ENCODE measurements around the gene MINDY4. TPM values are rescaled to one million over a fixed set of nuclear protein-coding genes. Genes with fewer than 3 reads are reported as not detected.
"Not testable (repeated sequence)": the region's sequence is repeated elsewhere in the genome, so short reads cannot be mapped to it uniquely, and the experiment has no call there.

The MINDY4 gene
- total and polyA plus RNA-seq, 2 donors = 1.5 to 1.7 TPM

DNA sequence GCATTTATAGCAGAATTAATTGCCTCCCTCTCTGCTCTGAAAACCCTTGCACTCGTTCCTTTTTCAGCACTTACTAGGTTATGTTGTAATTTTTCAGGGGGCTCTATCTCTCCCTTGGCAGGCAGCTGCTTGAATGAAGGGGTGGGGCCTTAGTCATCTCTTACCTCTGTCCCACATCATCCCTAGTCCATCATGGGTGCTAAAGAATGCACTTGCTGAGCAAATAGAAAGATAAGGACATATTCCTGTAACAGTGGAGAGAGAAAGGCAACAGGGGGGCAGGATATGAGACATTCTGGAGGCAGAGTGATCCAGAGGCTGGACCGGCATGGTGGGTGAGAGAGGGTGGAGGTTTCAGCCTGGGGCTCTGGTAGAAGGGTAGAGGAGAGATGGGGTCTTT is 60.0 kb downstream of the MINDY4 start:
- no peak overlapping the region for H3K27ac ChIP-seq (ENCODE audit: low read depth in 1 of 2, low read length in 1 of 2)
- DNase-seq (ENCODE audit: low read depth in 6 of 9, low spot score in 9 of 9) = no peak
- no peaks in the 10 kb centered on the region for H3K27me3 ChIP-seq (ENCODE audit: control insufficient read depth in 2 of 2, insufficient read depth in 1 of 2, low read length in 1 of 2)
- no peak overlapping the region for H3K4me3 ChIP-seq (ENCODE audit: low read length in 2 of 2)
- H3K4me1 ChIP-seq (ENCODE audit: control insufficient read depth in 2 of 2, insufficient read depth in 2 of 2, low read length in 2 of 2) = peaks cover 4 to 17% of the 10 kb centered on the region in 2 donors
- H3K9me3 ChIP-seq (ENCODE audit: control insufficient read depth in 2 of 2, insufficient read depth in 1 of 2, low read length in 1 of 2) = peaks cover 0 to 12% of the 10 kb centered on the region in 2 donors
- 98% methylated on average over 2 of the region's 2 CpGs for WGBS
- H3K36me3 ChIP-seq (ENCODE audit: control insufficient read depth in 2 of 2, insufficient read depth in 2 of 2, low read length in 1 of 2) = no peaks in the 10 kb centered on the region

DNA sequence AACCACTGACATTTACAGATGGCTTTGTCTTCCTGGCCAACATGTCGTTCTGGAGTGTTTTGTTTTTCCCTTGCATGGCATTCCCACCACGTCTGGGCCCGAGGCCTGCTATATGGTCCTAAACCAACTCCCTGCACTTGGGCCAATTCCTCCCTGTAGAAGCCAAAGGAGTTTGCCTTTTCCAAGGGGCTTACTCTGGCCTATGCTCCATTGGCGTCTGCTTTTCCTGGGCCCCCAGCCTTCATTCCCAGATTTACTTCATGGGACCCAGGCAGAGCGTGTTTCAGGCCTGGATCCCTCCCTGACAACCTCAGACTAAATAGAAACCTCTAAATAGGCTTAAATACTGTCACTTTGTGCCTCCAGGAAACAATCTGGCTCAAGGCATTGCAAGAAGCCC is 60.7 kb downstream of the MINDY4 start:
- Histone ChIP-seq H3K27ac (ENCODE audit: low read depth in 1 of 2, low read length in 1 of 2) (no peak overlapping the region), H3K4me1 (ENCODE audit: control insufficient read depth in 2 of 2, insufficient read depth in 2 of 2, low read length in 2 of 2) (peaks cover 4 to 17% of the 10 kb centered on the region in 2 donors), H3K9me3 (ENCODE audit: control insufficient read depth in 2 of 2, insufficient read depth in 1 of 2, low read length in 1 of 2) (peaks cover 0 to 12% of the 10 kb centered on the region in 2 donors), H3K4me3 (ENCODE audit: low read length in 2 of 2) (no peak overlapping the region), H3K27me3 (ENCODE audit: control insufficient read depth in 2 of 2, insufficient read depth in 1 of 2, low read length in 1 of 2) (no peaks in the 10 kb centered on the region), H3K36me3 (ENCODE audit: control insufficient read depth in 2 of 2, insufficient read depth in 2 of 2, low read length in 1 of 2) (no peaks in the 10 kb centered on the region)
- DNase-seq (ENCODE audit: low read depth in 6 of 9, low spot score in 9 of 9) = no peak
- WGBS = 94% methylated on average over 5 of the region's 5 CpGs

DNA sequence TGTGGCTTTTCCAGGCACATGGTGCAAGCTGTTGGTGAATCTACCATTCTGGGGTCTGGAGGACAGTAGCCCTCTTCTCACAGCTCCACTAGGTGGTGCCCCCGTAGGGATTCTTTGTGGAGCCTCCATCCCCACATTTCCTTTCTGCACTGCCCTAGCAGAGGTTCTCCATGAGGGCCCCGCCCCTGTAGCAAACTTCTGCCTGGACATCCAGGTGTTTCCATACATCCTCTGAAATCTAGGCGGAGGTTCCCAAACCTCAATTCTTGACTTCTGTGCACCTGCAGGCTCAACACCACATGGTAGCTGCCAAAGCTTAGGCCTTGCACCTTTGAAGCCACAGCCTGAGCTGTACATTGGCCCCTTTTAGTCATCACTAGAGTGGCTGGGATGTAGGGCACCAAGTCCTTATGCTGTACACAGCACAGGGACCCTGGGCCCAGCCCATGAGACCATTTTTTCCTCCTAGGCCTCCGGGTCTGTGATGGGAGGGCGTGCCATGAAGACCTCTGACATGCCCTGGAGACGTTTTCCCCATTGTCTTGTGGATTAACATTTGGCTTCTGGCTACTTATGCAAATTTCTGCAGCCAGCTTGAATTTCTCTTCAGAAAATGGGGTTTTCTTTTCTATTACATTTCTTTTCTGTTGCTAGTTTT is 62.9 kb downstream of the MINDY4 start:
- WGBS = 89% methylated on average over 6 of the region's 6 CpGs
- H3K4me3 ChIP-seq (ENCODE audit: low read length in 2 of 2); DNase-seq (ENCODE audit: low read depth in 6 of 9, low spot score in 9 of 9); H3K27ac ChIP-seq (ENCODE audit: low read depth in 1 of 2, low read length in 1 of 2); H3K27me3 ChIP-seq (ENCODE audit: control insufficient read depth in 2 of 2, insufficient read depth in 1 of 2, low read length in 1 of 2); H3K36me3 ChIP-seq (ENCODE audit: control insufficient read depth in 2 of 2, insufficient read depth in 2 of 2, low read length in 1 of 2): not testable (repeated sequence)
- Histone ChIP-seq H3K4me1 (ENCODE audit: control insufficient read depth in 2 of 2, insufficient read depth in 2 of 2, low read length in 2 of 2) (peaks cover 0 to 10% of the 10 kb centered on the region in 2 donors), H3K9me3 (ENCODE audit: control insufficient read depth in 2 of 2, insufficient read depth in 1 of 2, low read length in 1 of 2) (peaks cover 0 to 12% of the 10 kb centered on the region in 2 donors)

DNA sequence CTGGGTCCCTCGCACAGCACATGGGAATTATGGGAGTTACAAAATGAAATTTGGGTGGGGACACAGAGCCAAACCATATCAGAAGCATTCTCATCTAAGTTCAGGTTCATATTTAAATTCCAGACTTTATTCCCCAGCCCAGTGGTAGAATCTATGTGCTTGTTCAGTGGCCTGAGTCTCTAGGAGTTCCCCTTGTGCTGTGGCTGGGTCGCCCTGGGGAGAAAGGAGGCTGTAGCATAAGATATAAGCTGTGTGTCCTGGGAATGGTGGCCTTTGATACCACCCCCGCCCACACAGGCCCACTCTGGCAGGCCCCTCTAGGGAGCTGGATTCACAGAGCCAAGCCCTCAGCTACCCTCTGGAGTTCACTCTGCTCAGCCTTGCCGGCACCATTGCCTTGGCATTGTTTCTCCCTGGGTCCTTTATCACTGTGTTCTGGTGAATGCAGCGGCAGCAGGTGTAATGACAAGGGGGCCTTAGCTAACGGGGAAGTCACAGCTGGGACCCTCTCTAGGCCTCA is 64.2 kb downstream of the MINDY4 start:
- 96% methylated on average over 6 of the region's 6 CpGs for WGBS
- Histone ChIP-seq H3K36me3 (ENCODE audit: control insufficient read depth in 2 of 2, insufficient read depth in 2 of 2, low read length in 1 of 2) (no peaks in the 10 kb centered on the region), H3K4me1 (ENCODE audit: control insufficient read depth in 2 of 2, insufficient read depth in 2 of 2, low read length in 2 of 2) (no peaks in the 10 kb centered on the region), H3K4me3 (ENCODE audit: low read length in 2 of 2) (no peak overlapping the region), H3K27ac (ENCODE audit: low read depth in 1 of 2, low read length in 1 of 2) (no peak overlapping the region), H3K27me3 (ENCODE audit: control insufficient read depth in 2 of 2, insufficient read depth in 1 of 2, low read length in 1 of 2) (no peaks in the 10 kb centered on the region), H3K9me3 (ENCODE audit: control insufficient read depth in 2 of 2, insufficient read depth in 1 of 2, low read length in 1 of 2) (peaks cover 0 to 12% of the 10 kb centered on the region in 2 donors)
- DNase-seq (ENCODE audit: low read depth in 6 of 9, low spot score in 9 of 9) = no peak

DNA sequence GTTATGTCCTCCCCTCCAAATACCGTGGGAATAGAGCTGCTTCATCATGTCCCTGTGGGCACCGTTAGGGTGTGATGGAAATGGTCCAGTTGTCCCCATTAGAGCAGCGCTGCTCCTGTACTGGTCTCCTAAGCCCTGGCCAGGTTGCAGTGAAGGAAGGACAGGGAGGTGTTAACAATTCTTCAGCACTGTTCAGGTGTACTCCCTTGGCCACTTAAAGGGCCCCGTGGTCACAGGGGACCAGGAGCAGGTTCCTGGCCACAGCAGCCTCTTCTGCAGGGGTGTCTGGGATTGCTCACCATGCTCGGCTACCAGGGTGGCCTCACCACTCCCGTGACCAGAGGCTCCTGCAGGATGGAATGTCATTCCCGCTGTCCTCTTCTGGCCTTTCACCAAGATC is 65.8 kb downstream of the MINDY4 start:
- Histone ChIP-seq H3K27me3 (ENCODE audit: control insufficient read depth in 2 of 2, insufficient read depth in 1 of 2, low read length in 1 of 2) (no peaks in the 10 kb centered on the region), H3K36me3 (ENCODE audit: control insufficient read depth in 2 of 2, insufficient read depth in 2 of 2, low read length in 1 of 2) (no peaks in the 10 kb centered on the region), H3K27ac (ENCODE audit: low read depth in 1 of 2, low read length in 1 of 2) (no peak overlapping the region), H3K9me3 (ENCODE audit: control insufficient read depth in 2 of 2, insufficient read depth in 1 of 2, low read length in 1 of 2) (peaks cover 0 to 8% of the 10 kb centered on the region in 2 donors), H3K4me1 (ENCODE audit: control insufficient read depth in 2 of 2, insufficient read depth in 2 of 2, low read length in 2 of 2) (no peaks in the 10 kb centered on the region), H3K4me3 (ENCODE audit: low read length in 2 of 2) (no peak overlapping the region)
- 95% methylated on average over 7 of the region's 7 CpGs for WGBS
- no peak for DNase-seq (ENCODE audit: low read depth in 6 of 9, low spot score in 9 of 9)

DNA sequence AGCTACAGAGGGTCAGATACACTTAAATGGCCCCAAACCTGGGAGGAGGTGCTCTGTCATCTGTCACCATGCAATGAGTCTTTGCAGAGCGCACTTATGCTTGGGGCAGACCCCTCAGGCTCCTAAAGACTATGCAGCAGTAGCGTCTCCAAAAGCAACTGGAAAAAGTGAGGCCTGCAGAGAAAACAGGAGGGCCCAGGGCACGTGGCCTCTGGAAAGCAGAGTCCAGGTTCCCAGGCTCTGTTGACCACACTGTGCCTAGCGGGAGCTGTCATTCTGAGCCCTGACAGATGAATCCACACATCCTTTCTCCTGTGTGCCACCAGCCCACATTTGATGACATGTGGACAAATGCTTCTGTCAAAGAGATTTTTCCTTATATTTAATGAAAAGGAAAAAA is 66.4 kb downstream of the MINDY4 start:
- Histone ChIP-seq H3K36me3 (ENCODE audit: control insufficient read depth in 2 of 2, insufficient read depth in 2 of 2, low read length in 1 of 2) (no peaks in the 10 kb centered on the region), H3K27me3 (ENCODE audit: control insufficient read depth in 2 of 2, insufficient read depth in 1 of 2, low read length in 1 of 2) (no peaks in the 10 kb centered on the region), H3K4me3 (ENCODE audit: low read length in 2 of 2) (no peak overlapping the region), H3K9me3 (ENCODE audit: control insufficient read depth in 2 of 2, insufficient read depth in 1 of 2, low read length in 1 of 2) (peaks cover 0 to 8% of the 10 kb centered on the region in 2 donors), H3K27ac (ENCODE audit: low read depth in 1 of 2, low read length in 1 of 2) (no peak overlapping the region), H3K4me1 (ENCODE audit: control insufficient read depth in 2 of 2, insufficient read depth in 2 of 2, low read length in 2 of 2) (no peaks in the 10 kb centered on the region)
- 96% methylated on average over 4 of the region's 4 CpGs for whole genome bisulfite sequencing
- no peak for DNase-seq (ENCODE audit: low read depth in 6 of 9, low spot score in 9 of 9)

DNA sequence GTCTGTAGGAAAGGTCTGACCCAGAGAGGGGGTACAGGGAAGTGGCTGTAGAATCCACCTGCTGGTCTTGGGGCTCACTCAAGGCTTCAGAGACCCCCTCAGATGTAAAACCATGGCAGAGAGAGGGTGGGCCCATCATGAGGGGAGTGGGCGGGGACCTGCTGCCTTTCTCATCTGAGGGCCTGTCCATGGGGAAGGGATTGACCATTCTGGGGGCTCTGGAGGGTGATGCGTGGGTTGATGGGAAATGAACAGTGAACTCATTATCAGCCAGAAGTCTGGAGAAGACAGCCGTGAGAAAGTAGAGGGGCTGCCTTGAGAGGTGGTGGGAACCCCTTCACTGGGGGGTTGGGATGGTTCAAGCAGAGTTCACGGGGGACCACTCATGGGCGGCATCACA is 66.8 kb downstream of the MINDY4 start:
- Histone ChIP-seq H3K4me3 (ENCODE audit: low read length in 2 of 2) (no peak overlapping the region), H3K36me3 (ENCODE audit: control insufficient read depth in 2 of 2, insufficient read depth in 2 of 2, low read length in 1 of 2) (no peaks in the 10 kb centered on the region), H3K9me3 (ENCODE audit: control insufficient read depth in 2 of 2, insufficient read depth in 1 of 2, low read length in 1 of 2) (peaks cover 0 to 8% of the 10 kb centered on the region in 2 donors), H3K27ac (ENCODE audit: low read depth in 1 of 2, low read length in 1 of 2) (no peak overlapping the region), H3K4me1 (ENCODE audit: control insufficient read depth in 2 of 2, insufficient read depth in 2 of 2, low read length in 2 of 2) (no peaks in the 10 kb centered on the region), H3K27me3 (ENCODE audit: control insufficient read depth in 2 of 2, insufficient read depth in 1 of 2, low read length in 1 of 2) (no peaks in the 10 kb centered on the region)
- WGBS = 99% methylated on average over 5 of the region's 5 CpGs
- no peak for DNase-seq (ENCODE audit: low read depth in 6 of 9, low spot score in 9 of 9)

DNA sequence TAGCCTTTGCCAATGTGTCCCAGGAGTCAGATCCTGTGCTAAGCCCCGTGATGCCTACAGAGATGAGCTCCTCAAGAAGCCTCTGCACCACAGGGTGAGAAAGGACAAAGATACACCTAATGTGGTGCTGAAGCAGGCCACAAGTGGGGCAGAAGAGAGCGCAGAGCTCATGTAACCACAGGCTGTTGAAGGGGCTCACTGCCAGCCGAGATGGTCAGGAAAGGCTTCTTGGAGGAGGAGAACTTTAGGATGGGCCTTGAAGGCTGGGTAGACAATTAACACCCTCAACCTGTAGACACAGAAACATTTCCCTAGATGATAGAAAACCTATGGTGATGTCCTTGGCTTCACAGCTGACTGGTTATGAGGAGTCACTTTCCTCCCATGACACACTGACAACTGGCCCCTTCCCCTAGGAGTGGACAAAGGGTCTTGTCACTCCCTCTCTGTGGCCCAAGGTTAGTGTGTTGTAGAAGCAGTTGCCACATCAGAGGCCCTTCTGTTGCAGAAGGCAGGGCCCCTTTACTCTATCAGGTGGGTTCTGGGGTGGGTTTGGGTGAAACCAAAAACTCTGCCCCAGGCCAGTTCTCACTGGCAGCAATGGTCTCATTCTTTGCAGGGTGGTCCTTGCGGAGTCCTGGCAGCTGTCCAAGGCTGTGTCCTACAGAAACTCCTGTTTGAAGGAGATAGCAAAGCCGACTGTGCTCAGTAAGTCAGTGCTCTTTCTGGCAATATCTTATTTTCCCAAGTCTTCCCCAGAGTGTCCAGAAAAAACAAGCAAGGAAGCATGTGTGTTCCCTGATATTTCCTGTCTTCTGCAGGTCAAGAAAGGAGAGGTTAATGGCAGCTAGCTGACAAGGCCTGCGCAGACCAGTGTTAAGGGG is 69.2 kb downstream of the MINDY4 start:
- Histone ChIP-seq H3K9me3 (ENCODE audit: control insufficient read depth in 2 of 2, insufficient read depth in 1 of 2, low read length in 1 of 2) (no peaks in the 10 kb centered on the region), H3K4me1 (ENCODE audit: control insufficient read depth in 2 of 2, insufficient read depth in 2 of 2, low read length in 2 of 2) (peaks cover 0 to under 1% of the 10 kb centered on the region in 2 donors), H3K36me3 (ENCODE audit: control insufficient read depth in 2 of 2, insufficient read depth in 2 of 2, low read length in 1 of 2) (no peaks in the 10 kb centered on the region), H3K27ac (ENCODE audit: low read depth in 1 of 2, low read length in 1 of 2) (no peak overlapping the region), H3K4me3 (ENCODE audit: low read length in 2 of 2) (no peak overlapping the region), H3K27me3 (ENCODE audit: control insufficient read depth in 2 of 2, insufficient read depth in 1 of 2, low read length in 1 of 2) (no peaks in the 10 kb centered on the region)
- no peak for DNase-seq (ENCODE audit: low read depth in 6 of 9, low spot score in 9 of 9)
- WGBS = 91% methylated on average over 6 of the region's 6 CpGs
